Measurements from ENCODE around the gene LAMA3.

LAMA3 gene

DNA sequence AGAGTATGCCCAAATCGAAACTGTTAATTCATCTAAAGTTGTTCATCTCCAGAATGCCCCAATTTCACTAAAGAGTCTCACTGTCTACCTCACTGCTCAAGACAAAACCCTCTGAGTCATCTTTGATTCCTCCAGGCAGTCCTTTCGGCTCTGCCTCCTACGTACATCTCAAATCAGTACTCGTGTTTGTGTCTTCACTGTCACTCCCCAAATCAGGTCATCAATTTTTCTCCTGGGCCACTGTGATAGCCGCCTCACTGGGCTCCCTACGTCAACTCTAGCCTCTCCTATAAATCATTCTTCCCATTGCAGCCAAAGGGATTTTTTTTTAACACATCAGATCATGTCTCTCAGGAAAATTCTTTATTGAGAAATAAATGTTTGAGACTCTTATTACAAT lies 283.2 kb downstream of the LAMA3 start:
- TF ChIP-seq, protein P1, sequence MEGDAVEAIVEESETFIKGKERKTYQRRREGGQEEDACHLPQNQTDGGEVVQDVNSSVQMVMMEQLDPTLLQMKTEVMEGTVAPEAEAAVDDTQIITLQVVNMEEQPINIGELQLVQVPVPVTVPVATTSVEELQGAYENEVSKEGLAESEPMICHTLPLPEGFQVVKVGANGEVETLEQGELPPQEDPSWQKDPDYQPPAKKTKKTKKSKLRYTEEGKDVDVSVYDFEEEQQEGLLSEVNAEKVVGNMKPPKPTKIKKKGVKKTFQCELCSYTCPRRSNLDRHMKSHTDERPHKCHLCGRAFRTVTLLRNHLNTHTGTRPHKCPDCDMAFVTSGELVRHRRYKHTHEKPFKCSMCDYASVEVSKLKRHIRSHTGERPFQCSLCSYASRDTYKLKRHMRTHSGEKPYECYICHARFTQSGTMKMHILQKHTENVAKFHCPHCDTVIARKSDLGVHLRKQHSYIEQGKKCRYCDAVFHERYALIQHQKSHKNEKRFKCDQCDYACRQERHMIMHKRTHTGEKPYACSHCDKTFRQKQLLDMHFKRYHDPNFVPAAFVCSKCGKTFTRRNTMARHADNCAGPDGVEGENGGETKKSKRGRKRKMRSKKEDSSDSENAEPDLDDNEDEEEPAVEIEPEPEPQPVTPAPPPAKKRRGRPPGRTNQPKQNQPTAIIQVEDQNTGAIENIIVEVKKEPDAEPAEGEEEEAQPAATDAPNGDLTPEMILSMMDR (IDR thresholded peaks at IDR 0.05; ENCODE audit: borderline replicate concordance, insufficient read depth, low read depth, low read length): no peak
- no peak overlapping the region for H3K4me3 ChIP-seq (ENCODE audit: low read depth, low read length)

DNA sequence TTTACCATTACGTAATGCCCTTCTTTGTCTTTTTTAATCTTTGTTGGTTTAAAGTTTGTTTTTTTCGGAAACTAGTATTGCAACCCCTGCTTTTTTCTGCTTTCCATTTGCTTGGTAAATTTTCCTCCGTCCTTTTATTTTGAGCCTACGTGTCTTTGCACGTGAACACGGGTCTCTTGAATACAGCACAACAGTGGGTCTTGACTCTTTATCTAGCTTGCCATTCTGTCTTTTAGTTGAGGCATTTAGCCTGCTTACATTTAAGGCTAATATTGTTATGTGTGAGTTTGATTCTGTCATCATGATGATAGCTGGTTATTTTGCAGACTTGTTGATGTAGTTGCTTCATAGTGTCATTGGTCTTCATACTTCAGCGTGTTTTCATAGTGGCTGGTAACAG lies 287.9 kb downstream of the LAMA3 start:
- TF ChIP-seq, protein P1 (IDR thresholded peaks at IDR 0.05; ENCODE audit: borderline replicate concordance, insufficient read depth, low read depth, low read length): no peak
- no peak overlapping the region for H3K4me3 ChIP-seq (ENCODE audit: low read depth, low read length)

DNA sequence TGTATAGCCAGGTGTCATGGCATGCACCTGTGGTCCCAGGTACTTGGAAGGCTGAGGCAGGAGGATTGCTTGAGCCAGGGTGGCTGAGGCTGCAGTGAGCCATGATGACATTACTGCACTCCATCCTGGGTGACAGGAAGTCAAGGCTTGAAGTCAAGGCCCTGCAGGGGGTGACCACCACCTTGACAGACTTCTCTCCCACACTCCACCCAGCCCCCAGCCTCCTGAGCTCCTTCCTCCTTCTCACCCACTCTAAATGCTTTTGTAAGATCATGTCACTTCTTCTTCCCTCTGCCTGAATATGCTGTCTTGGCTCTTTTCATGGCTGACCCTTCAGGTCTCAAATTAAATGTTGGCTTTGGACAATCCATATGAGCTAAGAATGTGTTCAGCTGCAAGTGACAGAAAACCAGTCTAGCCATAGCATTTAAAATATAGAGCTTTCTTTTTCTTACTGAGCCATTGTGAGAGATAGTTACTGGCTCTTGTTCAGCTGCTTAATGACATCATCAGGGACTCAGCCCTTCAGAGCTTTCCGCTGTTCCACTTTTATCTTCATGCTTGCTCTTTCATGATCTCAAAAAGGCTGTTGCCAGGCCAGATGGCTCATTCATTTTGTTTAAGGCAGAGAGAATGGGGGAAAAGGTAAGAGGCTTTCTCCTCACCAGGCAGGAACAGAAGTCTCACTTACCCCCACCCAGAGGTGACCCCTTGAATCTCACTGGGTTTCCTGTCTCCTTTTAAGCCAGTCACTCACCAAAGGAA lies 288.6 kb downstream of the LAMA3 start:
- TF ChIP-seq, protein P1 (IDR thresholded peaks at IDR 0.05; ENCODE audit: borderline replicate concordance, insufficient read depth, low read depth, low read length): no peak

DNA sequence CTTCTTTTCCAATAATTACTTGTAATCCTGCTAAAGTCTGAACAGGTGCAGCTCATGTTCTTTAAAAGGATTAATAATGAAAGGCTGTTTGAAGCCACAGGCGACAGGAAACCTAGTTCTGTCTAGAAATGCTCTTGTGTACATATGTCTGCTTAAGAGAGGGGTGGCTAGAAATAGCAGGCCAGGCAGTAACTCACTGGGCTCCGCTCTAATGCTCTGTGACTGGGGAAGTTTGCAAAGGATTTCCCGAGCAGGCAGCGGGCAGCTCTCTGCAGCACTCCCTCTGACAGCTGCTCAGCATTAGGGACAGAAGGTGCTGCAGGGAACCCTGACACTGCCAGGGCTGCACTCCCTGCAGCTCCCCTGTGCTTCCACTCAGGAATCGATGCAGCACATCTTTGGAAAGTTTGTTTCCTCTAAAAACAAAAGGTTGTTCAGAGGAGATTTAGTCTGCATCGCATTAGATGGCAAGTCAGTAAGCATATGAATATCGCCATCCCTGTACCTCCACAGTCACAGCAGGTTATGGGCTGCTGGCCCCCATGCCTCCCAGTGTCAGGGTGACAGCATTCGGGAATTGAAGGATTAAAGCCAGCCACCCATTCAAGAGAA lies 292.2 kb downstream of the LAMA3 start:
- TF ChIP-seq, protein P1 (IDR thresholded peaks at IDR 0.05; ENCODE audit: borderline replicate concordance, insufficient read depth, low read depth, low read length): no peak
- no peak overlapping the region for H3K4me3 ChIP-seq (ENCODE audit: low read depth, low read length)

More for the DNA sequence above, 288.6 kb downstream of the LAMA3 start:
- H3K4me3 ChIP-seq (ENCODE audit: low read depth, low read length): no peak overlapping the region

DNA sequence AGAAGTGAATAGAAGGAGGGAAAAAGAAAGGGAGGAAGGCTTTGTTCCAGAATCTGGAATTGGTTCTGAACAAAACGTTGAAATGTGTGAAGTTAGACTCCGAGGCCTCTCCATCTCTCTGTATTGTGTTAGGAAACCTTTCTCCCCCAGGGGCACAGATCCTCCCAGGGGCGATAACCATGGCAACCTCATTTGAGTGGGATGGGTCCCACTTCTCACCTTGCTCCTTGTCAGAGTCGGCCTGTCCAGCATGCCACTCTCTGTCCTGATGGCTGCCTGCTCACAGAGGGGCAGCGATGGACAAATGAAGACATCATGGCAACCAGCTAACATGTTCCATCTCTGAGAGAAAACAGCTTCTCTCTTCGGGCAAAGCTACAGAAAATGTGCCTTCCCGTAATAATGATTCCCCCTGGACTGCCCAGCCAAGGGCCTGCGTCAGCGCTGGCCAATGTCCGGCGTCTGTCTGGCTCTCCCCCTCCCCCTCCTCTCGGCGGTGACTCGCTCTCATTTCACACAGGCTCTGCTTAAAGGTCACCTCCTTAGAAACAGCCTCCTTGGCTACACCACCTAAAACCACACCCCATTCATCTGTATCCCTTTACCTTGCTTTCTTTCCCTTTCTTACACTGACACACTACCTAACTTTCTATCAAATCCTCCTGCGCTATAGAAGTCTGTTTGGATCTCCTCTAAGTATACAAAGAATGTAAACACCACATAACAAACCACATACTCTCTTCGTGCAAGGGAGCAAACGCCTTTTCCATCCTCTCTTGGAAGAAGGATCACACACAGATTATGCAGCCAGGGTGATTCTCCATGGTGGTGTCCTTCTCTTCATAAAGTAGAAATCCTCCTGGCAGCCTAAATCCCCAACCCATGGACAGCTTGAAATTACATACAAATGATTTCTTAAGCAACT lies 293.2 kb downstream of the LAMA3 start:
- TF ChIP-seq, protein P1 (IDR thresholded peaks at IDR 0.05; ENCODE audit: borderline replicate concordance, insufficient read depth, low read depth, low read length): no peak
- H3K4me3 ChIP-seq (ENCODE audit: low read depth, low read length): no peak overlapping the region

DNA sequence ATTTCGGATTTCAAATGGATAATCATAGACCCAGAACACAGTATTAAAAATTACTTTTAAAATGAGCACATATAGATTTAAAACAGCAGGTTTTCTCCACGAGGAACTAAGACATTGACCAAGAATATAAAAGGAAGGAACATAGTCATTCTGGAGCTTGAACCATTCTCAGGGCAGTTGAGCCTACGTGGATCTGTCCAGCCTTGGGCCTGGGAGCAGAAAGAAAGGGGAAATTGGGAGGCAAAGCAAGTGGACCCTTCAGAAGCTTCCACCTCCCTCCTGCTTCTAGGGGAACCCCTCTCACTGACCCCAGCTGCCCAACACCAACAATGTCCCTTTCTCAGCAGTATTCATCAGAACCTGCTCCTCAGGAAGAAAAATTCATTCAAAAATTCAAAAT lies 293.9 kb downstream of the LAMA3 start:
- H3K4me3 ChIP-seq (ENCODE audit: low read depth, low read length): no peak overlapping the region
- TF ChIP-seq, protein P1 (IDR thresholded peaks at IDR 0.05; ENCODE audit: borderline replicate concordance, insufficient read depth, low read depth, low read length): no peak
